ENCODE measurements around the gene ADSS1. TPM values are rescaled to one million over a fixed set of nuclear protein-coding genes. Genes with fewer than 3 reads are reported as not detected.

Gene ADSS1
- total RNA-seq, 1 experiment from 2014 or later: 0.52 TPM

DNA sequence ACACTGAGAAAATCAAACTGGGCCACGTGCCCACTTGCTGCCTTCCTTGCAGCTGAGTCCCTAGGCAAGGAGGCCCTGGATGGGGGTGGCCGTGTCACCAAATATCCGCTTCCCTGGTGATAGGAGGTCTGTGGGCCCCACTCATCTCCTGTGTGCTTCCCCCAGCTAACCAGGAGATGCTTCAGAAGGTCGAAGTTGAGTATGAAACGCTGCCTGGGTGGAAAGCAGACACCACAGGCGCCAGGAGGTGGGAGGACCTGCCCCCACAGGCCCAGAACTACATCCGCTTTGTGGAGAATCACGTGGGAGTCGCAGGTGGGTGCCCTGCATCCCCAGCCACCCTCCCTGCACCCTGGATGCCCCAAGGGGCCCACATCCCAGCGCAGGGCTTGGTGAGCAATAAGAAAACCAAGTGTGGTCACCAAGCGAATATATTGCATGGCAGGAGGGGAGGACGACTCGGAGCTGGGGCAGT is 22.1 kb downstream of the ADSS1 start:
- intact Hi-C loops (cut with micrococcal nuclease; ENCODE audit: unreplicated experiment): no loop called here
- Histone ChIP-seq H3K27ac (ENCODE audit: low read depth, low read length, poor library complexity, severe bottlenecking) (no peak overlapping the region), H3K4me3 (ENCODE audit: low read depth, low read length, poor library complexity, severe bottlenecking) (no peak overlapping the region), H3K27me3 (replicated peaks; ENCODE audit: insufficient read depth, low read depth, low read length, poor library complexity) (no peaks in the 10 kb centered on the region), H3K9me3 (ENCODE audit: low read depth, low read length, poor library complexity, severe bottlenecking) (no peaks in the 10 kb centered on the region), H3K4me1 (ENCODE audit: insufficient read depth, low read length, poor library complexity, severe bottlenecking) (no peaks in the 10 kb centered on the region), H3K36me3 (ENCODE audit: insufficient read depth, low read length, poor library complexity, severe bottlenecking) (no peaks in the 10 kb centered on the region)
- ChIA-PET POLR2A (ENCODE audit: low non-redundant PET) (no interaction called here), CTCF (no interaction called here)
- DNase-seq (ENCODE audit: low spot score): no peak
- no peak for TF ChIP-seq EZH2 (IDR thresholded peaks at IDR 0.05; ENCODE audit: borderline replicate concordance, low read depth, low read length, poor library complexity, severe bottlenecking)
- TF ChIP-seq, protein P1, sequence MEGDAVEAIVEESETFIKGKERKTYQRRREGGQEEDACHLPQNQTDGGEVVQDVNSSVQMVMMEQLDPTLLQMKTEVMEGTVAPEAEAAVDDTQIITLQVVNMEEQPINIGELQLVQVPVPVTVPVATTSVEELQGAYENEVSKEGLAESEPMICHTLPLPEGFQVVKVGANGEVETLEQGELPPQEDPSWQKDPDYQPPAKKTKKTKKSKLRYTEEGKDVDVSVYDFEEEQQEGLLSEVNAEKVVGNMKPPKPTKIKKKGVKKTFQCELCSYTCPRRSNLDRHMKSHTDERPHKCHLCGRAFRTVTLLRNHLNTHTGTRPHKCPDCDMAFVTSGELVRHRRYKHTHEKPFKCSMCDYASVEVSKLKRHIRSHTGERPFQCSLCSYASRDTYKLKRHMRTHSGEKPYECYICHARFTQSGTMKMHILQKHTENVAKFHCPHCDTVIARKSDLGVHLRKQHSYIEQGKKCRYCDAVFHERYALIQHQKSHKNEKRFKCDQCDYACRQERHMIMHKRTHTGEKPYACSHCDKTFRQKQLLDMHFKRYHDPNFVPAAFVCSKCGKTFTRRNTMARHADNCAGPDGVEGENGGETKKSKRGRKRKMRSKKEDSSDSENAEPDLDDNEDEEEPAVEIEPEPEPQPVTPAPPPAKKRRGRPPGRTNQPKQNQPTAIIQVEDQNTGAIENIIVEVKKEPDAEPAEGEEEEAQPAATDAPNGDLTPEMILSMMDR (conservative IDR thresholded peaks at IDR 0.05; ENCODE audit: low read depth, low read length): no peak
- BruUV-seq (replicated peaks): no TSS peak

- no peaks in the 10 kb centered on the region for H3K9me3 ChIP-seq (ENCODE audit: low read depth, low read length, poor library complexity, severe bottlenecking)
- H3K4me3 ChIP-seq (ENCODE audit: low read depth, low read length, poor library complexity, severe bottlenecking): no peak overlapping the region
- peaks cover under 1% of the 10 kb centered on the region for H3K4me1 ChIP-seq (ENCODE audit: insufficient read depth, low read length, poor library complexity, severe bottlenecking)
- ChIA-PET POLR2A (ENCODE audit: low non-redundant PET) (no interaction called here), CTCF (no interaction called here)
- BruUV-seq (replicated peaks): no TSS peak
- no peak overlapping the region for H3K27ac ChIP-seq (ENCODE audit: low read depth, low read length, poor library complexity, severe bottlenecking)
- no peaks in the 10 kb centered on the region for H3K36me3 ChIP-seq (ENCODE audit: insufficient read depth, low read length, poor library complexity, severe bottlenecking)
- H3K27me3 ChIP-seq (replicated peaks; ENCODE audit: insufficient read depth, low read depth, low read length, poor library complexity): no peaks in the 10 kb centered on the region
- no peak for DNase-seq (ENCODE audit: low spot score)
- no peak for TF ChIP-seq EZH2 (IDR thresholded peaks at IDR 0.05; ENCODE audit: borderline replicate concordance, low read depth, low read length, poor library complexity, severe bottlenecking)
- TF ChIP-seq, protein P1 (conservative IDR thresholded peaks at IDR 0.05; ENCODE audit: low read depth, low read length): no peak
- intact Hi-C loops (cut with micrococcal nuclease; ENCODE audit: unreplicated experiment): no loop called here
Observed at GRCh38 chr14:104746934-104747481, 23.0 kb downstream of the ADSS1 start.

- ChIA-PET POLR2A (ENCODE audit: low non-redundant PET) (no interaction called here), CTCF (no interaction called here)
- TF ChIP-seq, protein P1 (conservative IDR thresholded peaks at IDR 0.05; ENCODE audit: low read depth, low read length): no peak
- TF ChIP-seq EZH2 (IDR thresholded peaks at IDR 0.05; ENCODE audit: borderline replicate concordance, low read depth, low read length, poor library complexity, severe bottlenecking): no peak
Observed at GRCh38 chr14:104747876-104748275, 23.8 kb downstream of the ADSS1 start.

More at GRCh38 chr14:104747876-104748275, 23.8 kb downstream of the ADSS1 start:
- Histone ChIP-seq H3K4me1 (ENCODE audit: insufficient read depth, low read length, poor library complexity, severe bottlenecking) (peaks cover 4% of the 10 kb centered on the region), H3K36me3 (ENCODE audit: insufficient read depth, low read length, poor library complexity, severe bottlenecking) (no peaks in the 10 kb centered on the region), H3K9me3 (ENCODE audit: low read depth, low read length, poor library complexity, severe bottlenecking) (no peaks in the 10 kb centered on the region), H3K27ac (ENCODE audit: low read depth, low read length, poor library complexity, severe bottlenecking) (no peak overlapping the region), H3K27me3 (replicated peaks; ENCODE audit: insufficient read depth, low read depth, low read length, poor library complexity) (no peaks in the 10 kb centered on the region), H3K4me3 (ENCODE audit: low read depth, low read length, poor library complexity, severe bottlenecking) (no peak overlapping the region)
- intact Hi-C loops (cut with micrococcal nuclease; ENCODE audit: unreplicated experiment): no loop called here
- BruUV-seq (replicated peaks): no TSS peak
- DNase-seq (ENCODE audit: low spot score): no peak
